T-helper 17 cell (primary cell): Measurements from ENCODE around the gene TMEM266. TPM values are rescaled to one million over a fixed set of nuclear protein-coding genes. Genes with fewer than 3 reads are reported as not detected.
A peak's percentile ranks its signal among the peaks of the same experiment; 100 is the strongest.
"Not testable (repeated sequence)": the region's sequence is repeated elsewhere in the genome, so short reads cannot be mapped to it uniquely, and the experiment has no call there.

Experiments used
- ATAC-seq: fragments of 150-1000 bp; cut with Tn5 transposase; 2 replicates; pipeline ENCODE4 v1.10.0; 2021; ENCODE audit warnings: mild to moderate bottlenecking, moderate library complexity
- DNase-seq, 3 donors: peaks; one replicate each; pipeline versions ENCODE4 v3.0.0 to v3.0.0-alpha.2; 2020 to 2021
- H3K9me3 ChIP-seq: one replicate; pipeline ENCODE4 v1.7.0; 2013; ENCODE audit warnings: low read length, mild to moderate bottlenecking; ENCODE audit not compliant: control insufficient read depth, poor library complexity, severe bottlenecking
- H3K27ac Mint-ChIP-seq: one replicate; pipeline ENCODE4 v1.8.0; 2022; ENCODE audit warnings: mild to moderate bottlenecking, moderate library complexity, mixed read lengths
- H3K27me3 Mint-ChIP-seq: one replicate; pipeline ENCODE4 v1.8.0; 2022; ENCODE audit warnings: mixed read lengths
- H3K36me3 Mint-ChIP-seq: one replicate; pipeline ENCODE4 v1.8.0; 2022; ENCODE audit warnings: low read depth, mixed read lengths
- H3K4me1 Mint-ChIP-seq: one replicate; pipeline ENCODE4 v1.8.0; 2022; ENCODE audit warnings: mild to moderate bottlenecking, mixed read lengths
- H3K4me3 Mint-ChIP-seq: one replicate; pipeline ENCODE4 v1.8.0; 2022; ENCODE audit warnings: mild to moderate bottlenecking, moderate library complexity, mixed read lengths
- total RNA-seq, 4 donors: library from RNA in 2 of 4; stranded (reverse) in 2 of 4; gene quantifications; one replicate each; pipeline ENCODE4 v1.2.3 and lab custom pipeline; 2022 to 2026

TMEM266 gene
- not detected for total RNA-seq
- 0 to 0.12 reads per million in 2 donors for total RNA-seq (lab: John Stamatoyannopoulos, UW)

GRCh38 chr15:76059320-76060117, at the start of gene TMEM266:
TSS of gene TMEM266 (plus strand) at chr15:76059985. CDS start at chr15:76134264, 74,279 bp downstream.
- H3K9me3 ChIP-seq: peaks cover 4% of the 10 kb centered on the region
- DNase-seq: peak; percentile 15 to 27 (median 15)
- peaks cover 49% of the 10 kb centered on the region for H3K27me3 Mint-ChIP-seq
- H3K36me3 Mint-ChIP-seq: peaks cover 2% of the 10 kb centered on the region
- peak; percentile 40 for ATAC-seq
- peaks cover 20% of the 10 kb centered on the region for H3K4me1 Mint-ChIP-seq
- peak within 1 kb of the TSS; percentile 39 for H3K27ac Mint-ChIP-seq
- H3K4me3 Mint-ChIP-seq: peak within 1 kb of the TSS; percentile 90

- ATAC-seq: no peak
- Mint-ChIP-seq H3K27ac (no peak overlapping the region), H3K4me1 (peaks cover 4% of the 10 kb centered on the region), H3K36me3 (no peaks in the 10 kb centered on the region), H3K4me3 (no peak overlapping the region), H3K27me3 (peaks cover 36% of the 10 kb centered on the region)
- H3K9me3 ChIP-seq: no peaks in the 10 kb centered on the region
- no peak for DNase-seq
These were observed 49.2 kb upstream of the TMEM266 start for GRCh38 chr15:76010613-76011012.

GRCh38 chr15:76011627-76012551, 47.9 kb upstream of the TMEM266 start, which contains the start of gene NRG4:
TSS of gene NRG4 (minus strand) at chr15:76012424. CDS start at chr15:76011230, 1,194 bp downstream.
- ATAC-seq: no peak
- no peaks in the 10 kb centered on the region for H3K36me3 Mint-ChIP-seq
- no peak for DNase-seq
- H3K4me1 Mint-ChIP-seq: peaks cover 4% of the 10 kb centered on the region
- no peaks in the 10 kb centered on the region for H3K9me3 ChIP-seq
- H3K27me3 Mint-ChIP-seq: peaks cover 31% of the 10 kb centered on the region
- H3K4me3 Mint-ChIP-seq: peak within 1 kb of the TSS; percentile 71
- H3K27ac Mint-ChIP-seq: no peak within 1 kb of the TSS

GRCh38 chr15:76013470-76013869, 46.3 kb upstream of the TMEM266 start:
- H3K27ac Mint-ChIP-seq, ATAC-seq, H3K36me3 Mint-ChIP-seq, DNase-seq, H3K9me3 ChIP-seq, H3K4me3 Mint-ChIP-seq, H3K4me1 Mint-ChIP-seq: not testable (repeated sequence)
- H3K27me3 Mint-ChIP-seq: peaks cover 20% of the 10 kb centered on the region

- Mint-ChIP-seq H3K36me3 (peaks cover 2% of the 10 kb centered on the region), H3K4me1 (no peaks in the 10 kb centered on the region), H3K27ac (no peak overlapping the region), H3K27me3 (peaks cover 9% of the 10 kb centered on the region), H3K4me3 (no peak overlapping the region)
- H3K9me3 ChIP-seq: no peaks in the 10 kb centered on the region
- ATAC-seq (no peak), DNase-seq (no peak)
These were observed 35.6 kb upstream of the TMEM266 start for GRCh38 chr15:76024021-76024768.

- Mint-ChIP-seq H3K4me1 (no peaks in the 10 kb centered on the region), H3K27me3 (peaks cover 23% of the 10 kb centered on the region), H3K4me3 (no peak overlapping the region), H3K27ac (no peak overlapping the region), H3K36me3 (no peaks in the 10 kb centered on the region)
- ATAC-seq (no peak), DNase-seq (no peak)
- no peaks in the 10 kb centered on the region for H3K9me3 ChIP-seq
These were observed 27.7 kb upstream of the TMEM266 start for GRCh38 chr15:76032046-76032445.

GRCh38 chr15:76033438-76033837, 26.3 kb upstream of the TMEM266 start:
- DNase-seq (no peak), ATAC-seq (no peak)
- H3K9me3 ChIP-seq: no peaks in the 10 kb centered on the region
- H3K4me1 Mint-ChIP-seq: no peaks in the 10 kb centered on the region
- H3K36me3 Mint-ChIP-seq: no peaks in the 10 kb centered on the region
- H3K4me3 Mint-ChIP-seq: no peak overlapping the region
- H3K27ac Mint-ChIP-seq: no peak overlapping the region
- H3K27me3 Mint-ChIP-seq: peaks cover 28% of the 10 kb centered on the region

- Mint-ChIP-seq H3K36me3 (no peaks in the 10 kb centered on the region), H3K4me1 (no peaks in the 10 kb centered on the region), H3K4me3 (no peak overlapping the region), H3K27ac (no peak overlapping the region), H3K27me3 (peaks cover 34% of the 10 kb centered on the region)
- no peaks in the 10 kb centered on the region for H3K9me3 ChIP-seq
- no peak for ATAC-seq
- no peak for DNase-seq
These were observed 25.7 kb upstream of the TMEM266 start for GRCh38 chr15:76034111-76034510.

- Mint-ChIP-seq H3K4me3 (no peak overlapping the region), H3K27ac (no peak overlapping the region), H3K4me1 (no peaks in the 10 kb centered on the region), H3K36me3 (no peaks in the 10 kb centered on the region), H3K27me3 (peaks cover 34% of the 10 kb centered on the region)
- no peaks in the 10 kb centered on the region for H3K9me3 ChIP-seq
- DNase-seq (no peak), ATAC-seq (no peak)
These were observed 24.2 kb upstream of the TMEM266 start for GRCh38 chr15:76035593-76035992.

- no peaks in the 10 kb centered on the region for H3K4me1 Mint-ChIP-seq
- H3K36me3 Mint-ChIP-seq: no peaks in the 10 kb centered on the region
These were observed 21.3 kb upstream of the TMEM266 start for GRCh38 chr15:76038512-76038911.

GRCh38 chr15:76054201-76054600, 5.6 kb upstream of the TMEM266 start:
- not testable (repeated sequence) for H3K27ac Mint-ChIP-seq, H3K36me3 Mint-ChIP-seq, H3K4me1 Mint-ChIP-seq, DNase-seq, H3K9me3 ChIP-seq, H3K4me3 Mint-ChIP-seq, ATAC-seq
- peaks cover 28% of the 10 kb centered on the region for H3K27me3 Mint-ChIP-seq

More at GRCh38 chr15:76038512-76038911, 21.3 kb upstream of the TMEM266 start:
- no peaks in the 10 kb centered on the region for H3K9me3 ChIP-seq
- Mint-ChIP-seq H3K4me3 (no peak overlapping the region), H3K27ac (no peak overlapping the region), H3K27me3 (peaks cover 34% of the 10 kb centered on the region)
- no peak for DNase-seq
- ATAC-seq: no peak

GRCh38 chr15:76056931-76057330, 2.9 kb upstream of the TMEM266 start:
- Mint-ChIP-seq H3K4me1 (peaks cover 15% of the 10 kb centered on the region), H3K27me3 (peaks cover 42% of the 10 kb centered on the region), H3K36me3 (no peaks in the 10 kb centered on the region), H3K27ac (peak overlapping the region; percentile 11), H3K4me3 (no peak overlapping the region)
- H3K9me3 ChIP-seq: peaks cover 4% of the 10 kb centered on the region
- ATAC-seq (peak; percentile 36), DNase-seq (no peak)
